HEK293 (cell line): ENCODE data around the gene SRSF1.

Experiments
- CTCF ChIA-PET: fragments of 350-600 bp; formaldehyde crosslinking; extraction: SDS; loops from one replicate; lab custom pipeline; 2021; ENCODE audit warnings: antibody characterized with exemption; lab: Yijun Ruan, JAX
- POLR2A ChIA-PET: fragments of 300-600 bp; formaldehyde crosslinking; extraction: SDS; loops from one replicate; lab custom pipeline; 2020; ENCODE audit warnings: antibody characterized with exemption, inconsistent platforms; lab: Yijun Ruan, JAX
- H3K27ac ChIP-seq: fragments of 200-500 bp; sonication (Bioruptor generic); 2 replicates; pipeline ENCODE4 v1.5.1; 2014; ENCODE audit warnings: low read depth, low read length, control low read depth, inconsistent platforms; ENCODE audit errors: extremely low read depth
- H3K36me3 ChIP-seq, 2 experiments: fragments of 200-500 bp in 1 of 2; sonication (Bioruptor generic) in 1 of 2; 1 replicate in 1 of 2; 2 replicates in 1 of 2; pipeline ENCODE4 v1.5.1; 2014 to 2017; ENCODE audit warnings: inconsistent platforms in 2 of 2, low read length in 2 of 2; ENCODE audit not compliant: control insufficient read depth in 2 of 2, insufficient read depth in 1 of 2
- H3K4me1 ChIP-seq: fragments of 200-500 bp; sonication (Bioruptor generic); 2 replicates; pipeline ENCODE4 v1.5.1; 2014; ENCODE audit warnings: mild to moderate bottlenecking, low read length, inconsistent platforms; ENCODE audit not compliant: control insufficient read depth, insufficient read depth
- H3K4me3 ChIP-seq: 2 replicates; pipeline ENCODE4 v1.5.1; 2011; ENCODE audit warnings: low read depth, mild to moderate bottlenecking, control low read depth, low read length, moderate library complexity
- H3K9me3 ChIP-seq: fragments of 200-500 bp; sonication (Bioruptor generic); 2 replicates; pipeline ENCODE4 v1.5.1; 2014; ENCODE audit warnings: low read depth, low read length, inconsistent platforms; ENCODE audit not compliant: control insufficient read depth, insufficient read depth
- ELK4 ChIP-seq: IDR thresholded peaks from 2 replicates; pipeline ENCODE4 v1.6.1; 2011; ENCODE audit warnings: mild to moderate bottlenecking, low read depth, low read length, borderline replicate concordance
- FEZF1 ChIP-seq: fragments of 450-650 bp; formaldehyde crosslinking; IDR thresholded peaks from 2 replicates; pipeline ENCODE4 v1.5.1; 2016; ENCODE audit warnings: missing biosample characterization, missing genetic modification characterization
- GLI2 ChIP-seq: fragments of 450-650 bp; formaldehyde crosslinking; IDR thresholded peaks from 2 replicates; pipeline ENCODE4; 2017; ENCODE audit warnings: missing biosample characterization, missing genetic modification characterization, low read depth, borderline replicate concordance
- GLIS1 ChIP-seq: fragments of 450-650 bp; formaldehyde crosslinking; IDR thresholded peaks from 2 replicates; pipeline ENCODE4 v1.5.1; 2016; ENCODE audit warnings: missing biosample characterization, missing genetic modification characterization
- IKZF3 ChIP-seq: fragments of 450-650 bp; IDR thresholded peaks from 2 replicates; pipeline ENCODE4 v1.5.0; 2018; ENCODE audit warnings: missing biosample characterization, mild to moderate bottlenecking, missing genetic modification characterization, moderate library complexity
- KLF10 ChIP-seq: fragments of 450-650 bp; IDR thresholded peaks from 2 replicates; pipeline ENCODE4 v1.5.1; 2018; ENCODE audit warnings: missing biosample characterization, mild to moderate bottlenecking, missing genetic modification characterization
- PRDM1 ChIP-seq: fragments of 450-650 bp; formaldehyde crosslinking; IDR thresholded peaks from 2 replicates; pipeline ENCODE4; 2016; ENCODE audit warnings: missing biosample characterization, missing genetic modification characterization
- PRDM10 ChIP-seq: fragments of 450-650 bp; formaldehyde crosslinking; IDR thresholded peaks from 2 replicates; pipeline ENCODE4 v1.5.1; 2016; ENCODE audit warnings: missing biosample characterization, missing genetic modification characterization
- SALL2 ChIP-seq: fragments of 450-650 bp; formaldehyde crosslinking; IDR thresholded peaks from 2 replicates; pipeline ENCODE4 v1.5.0; 2017; ENCODE audit warnings: missing biosample characterization, mild to moderate bottlenecking, missing genetic modification characterization, borderline replicate concordance
- ZBTB8A ChIP-seq: fragments of 450-650 bp; formaldehyde crosslinking; IDR thresholded peaks from 2 replicates; pipeline ENCODE4 v1.5.1; 2016; ENCODE audit warnings: missing biosample characterization, missing genetic modification characterization
- ZFP37 ChIP-seq: fragments of 450-650 bp; formaldehyde crosslinking; IDR thresholded peaks from 2 replicates; pipeline ENCODE4 v1.5.1; 2016; ENCODE audit warnings: missing biosample characterization, missing genetic modification characterization
- ZNF121 ChIP-seq: fragments of 450-650 bp; formaldehyde crosslinking; IDR thresholded peaks from 2 replicates; pipeline ENCODE4 v1.5.1; 2016; ENCODE audit warnings: missing biosample characterization, missing genetic modification characterization
- ZNF211 ChIP-seq: fragments of 450-650 bp; formaldehyde crosslinking; IDR thresholded peaks from 2 replicates; pipeline ENCODE4 v1.5.1; 2016; ENCODE audit warnings: low read depth, missing biosample characterization, missing genetic modification characterization
- ZNF302 ChIP-seq: fragments of 450-650 bp; formaldehyde crosslinking; IDR thresholded peaks from 2 replicates; pipeline ENCODE4 v1.5.1; 2016; ENCODE audit warnings: missing biosample characterization, missing genetic modification characterization, low read depth
- ZNF391 ChIP-seq: fragments of 450-650 bp; formaldehyde crosslinking; IDR thresholded peaks from 2 replicates; pipeline ENCODE4 v1.5.1; 2016; ENCODE audit warnings: low read depth, missing biosample characterization, missing genetic modification characterization, borderline replicate concordance
- ZNF555 ChIP-seq: fragments of 450-650 bp; formaldehyde crosslinking; conservative IDR thresholded peaks from 2 replicates; pipeline ENCODE4 v1.5.1; 2017; ENCODE audit warnings: missing biosample characterization, mild to moderate bottlenecking, missing genetic modification characterization, inconsistent platforms
- ZNF560 ChIP-seq: fragments of 450-650 bp; formaldehyde crosslinking; IDR thresholded peaks from 2 replicates; pipeline ENCODE4 v1.5.1; 2017; ENCODE audit warnings: missing biosample characterization, missing genetic modification characterization, borderline replicate concordance
- ZNF837 ChIP-seq: fragments of 450-650 bp; formaldehyde crosslinking; IDR thresholded peaks from 2 replicates; pipeline ENCODE4 v1.5.1; 2016; ENCODE audit warnings: missing biosample characterization, missing genetic modification characterization
- ZSCAN5A ChIP-seq: fragments of 450-650 bp; formaldehyde crosslinking; IDR thresholded peaks from 2 replicates; pipeline ENCODE4 v1.5.1; 2016; ENCODE audit warnings: missing biosample characterization, missing genetic modification characterization
- TF ChIP-seq, protein P1 (sequence below): fragments of 450-650 bp; formaldehyde crosslinking; IDR thresholded peaks from 2 replicates; pipeline ENCODE4 v1.5.1; 2016; ENCODE audit warnings: missing biosample characterization, missing genetic modification characterization

SRSF1 gene

DNA sequence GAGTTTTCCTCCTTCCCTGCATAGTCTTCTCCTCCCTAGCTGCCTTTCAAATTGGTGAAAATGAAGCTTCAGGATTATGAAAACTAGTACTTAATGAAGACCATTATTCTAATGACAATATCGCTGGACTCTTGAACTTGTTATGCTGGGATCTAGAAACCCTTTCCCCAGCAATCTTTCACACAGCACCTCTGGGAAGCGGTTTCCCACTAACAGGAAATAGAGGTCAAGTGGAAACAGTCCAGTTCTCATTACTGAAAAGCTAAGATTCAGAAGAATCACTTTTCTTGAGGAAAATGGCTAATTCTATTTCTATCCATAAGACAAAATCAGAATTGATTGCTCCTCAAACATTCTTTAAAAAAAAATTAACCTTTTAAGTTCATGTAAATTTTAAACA is 17.0 kb downstream of the SRSF1 start:
- TF ChIP-seq ZNF121 (no peak), ZNF555 (tag by site-specific recombination) (no peak), PRDM1 (tag by site-specific recombination) (peak; percentile 51), IKZF3 (peak; percentile 30; the same call in 1 of the 2 replicates), ELK4 (no peak)
- no peaks in the 10 kb centered on the region for H3K9me3 ChIP-seq
- CTCF ChIA-PET: interaction anchor here (0.7 to 15.7 kb wide), 9 partner anchors 10 to 158 kb away, joined by 3 to 434 read pairs (median 4); partner anchors contain the start of gene MRPS23
- peaks cover 25% of the 10 kb centered on the region for H3K4me1 ChIP-seq
- H3K27ac ChIP-seq: no peak overlapping the region
- peaks cover 0 to 16% of the 10 kb centered on the region in 2 experiments; a peak in 1 of 3 replicates for H3K36me3 ChIP-seq
- no peak overlapping the region for H3K4me3 ChIP-seq
- POLR2A ChIA-PET: interaction anchor here (0.6 to 4.6 kb wide), 9 partner anchors 11 to 142 kb away, joined by 3 to 39 read pairs (median 4); partner anchors contain the start of genes CUEDC1, DYNLL2, MRPS23 and SRSF1

DNA sequence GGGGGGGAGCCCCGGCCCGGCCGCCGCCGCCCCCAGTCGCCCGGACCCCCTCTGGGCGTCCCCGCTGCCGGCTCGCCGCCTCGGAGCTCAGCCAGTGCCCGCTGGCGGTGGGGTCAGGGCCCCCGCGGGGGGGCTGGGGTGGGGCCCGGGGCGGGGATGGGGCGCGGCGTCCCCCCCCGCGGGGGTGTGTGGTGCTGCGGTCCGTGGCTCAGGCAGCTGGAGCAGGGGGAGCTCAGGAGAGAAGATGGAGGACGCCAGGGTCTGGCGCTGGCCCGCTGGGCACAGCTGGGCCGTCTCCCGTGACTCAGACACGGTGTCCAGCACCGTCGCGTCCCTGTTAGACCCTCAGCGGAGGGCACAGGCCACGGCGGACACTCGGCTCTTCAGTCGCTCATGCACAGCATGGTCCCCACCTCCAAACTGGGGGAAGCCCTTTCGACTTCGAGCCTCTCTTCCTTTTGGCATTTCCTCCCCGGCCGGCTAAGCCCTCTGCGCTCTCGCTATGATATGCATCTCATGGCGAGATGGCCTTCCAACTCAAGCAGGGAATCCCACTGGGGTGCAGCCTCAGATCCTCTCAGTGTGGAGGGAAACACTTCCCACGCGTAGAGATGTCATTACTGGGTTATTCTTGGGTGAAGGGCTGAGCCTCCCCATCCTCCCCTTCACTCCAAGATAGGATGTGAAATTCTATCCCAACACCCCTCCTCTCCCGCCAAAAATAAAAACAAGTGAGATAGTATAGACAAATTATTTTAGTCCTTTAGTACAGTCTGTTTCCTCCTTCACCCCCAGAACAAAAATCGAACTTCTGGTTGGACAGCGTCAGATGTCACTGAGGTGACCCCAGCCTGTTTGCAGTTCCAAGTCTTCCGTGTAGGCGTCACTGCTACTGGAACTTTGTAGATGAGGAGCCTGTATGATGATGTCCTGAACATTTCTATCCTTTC is 18.5 kb downstream of the SRSF1 start:
- ChIA-PET CTCF (interaction anchor here (2.5 to 15.7 kb wide), 3 partner anchors 11 to 132 kb away, joined by 10 to 434 read pairs (median 38); partner anchors contain the start of gene MRPS23), POLR2A (interaction anchor here (0.6 to 4.6 kb wide), 17 partner anchors 8 to 138 kb away, joined by 3 to 39 read pairs (median 4); partner anchors contain the start of genes DYNLL2, MRPS23 and SRSF1)
- Histone ChIP-seq H3K27ac (peak overlapping the region; percentile 97), H3K9me3 (no peaks in the 10 kb centered on the region), H3K36me3 (peaks cover 0 to 18% of the 10 kb centered on the region in 2 experiments; a peak in 1 of 3 replicates), H3K4me3 (peak overlapping the region; percentile 89), H3K4me1 (peaks cover 33% of the 10 kb centered on the region)
- TF ChIP-seq ZNF560 (tag by site-specific recombination) (no peak), ZNF391 (tag by site-specific recombination) (peak; percentile 61; the same call in 1 of the 2 replicates), FEZF1 (tag by site-specific recombination) (no peak), ZSCAN5A (tag by site-specific recombination) (no peak), SALL2 (no peak), ZBTB8A (tag by site-specific recombination) (peak; percentile 18; the same call in 1 of the 2 replicates), ZNF837 (tag by site-specific recombination) (0 out of 2 replicates have a peak, but pooled peaks have one; percentile 56), ZNF302 (tag by site-specific recombination) (no peak), PRDM10 (tag by site-specific recombination) (peak; percentile 86), ZFP37 (tag by site-specific recombination) (0 out of 2 replicates have a peak, but pooled peaks have one; percentile 81), GLI2 (tag by site-specific recombination) (no peak), KLF10 (peak; percentile 76), GLIS1 (tag by site-specific recombination) (peak; percentile 27), ZNF211 (tag by site-specific recombination) (no peak)
- TF ChIP-seq, protein P1, sequence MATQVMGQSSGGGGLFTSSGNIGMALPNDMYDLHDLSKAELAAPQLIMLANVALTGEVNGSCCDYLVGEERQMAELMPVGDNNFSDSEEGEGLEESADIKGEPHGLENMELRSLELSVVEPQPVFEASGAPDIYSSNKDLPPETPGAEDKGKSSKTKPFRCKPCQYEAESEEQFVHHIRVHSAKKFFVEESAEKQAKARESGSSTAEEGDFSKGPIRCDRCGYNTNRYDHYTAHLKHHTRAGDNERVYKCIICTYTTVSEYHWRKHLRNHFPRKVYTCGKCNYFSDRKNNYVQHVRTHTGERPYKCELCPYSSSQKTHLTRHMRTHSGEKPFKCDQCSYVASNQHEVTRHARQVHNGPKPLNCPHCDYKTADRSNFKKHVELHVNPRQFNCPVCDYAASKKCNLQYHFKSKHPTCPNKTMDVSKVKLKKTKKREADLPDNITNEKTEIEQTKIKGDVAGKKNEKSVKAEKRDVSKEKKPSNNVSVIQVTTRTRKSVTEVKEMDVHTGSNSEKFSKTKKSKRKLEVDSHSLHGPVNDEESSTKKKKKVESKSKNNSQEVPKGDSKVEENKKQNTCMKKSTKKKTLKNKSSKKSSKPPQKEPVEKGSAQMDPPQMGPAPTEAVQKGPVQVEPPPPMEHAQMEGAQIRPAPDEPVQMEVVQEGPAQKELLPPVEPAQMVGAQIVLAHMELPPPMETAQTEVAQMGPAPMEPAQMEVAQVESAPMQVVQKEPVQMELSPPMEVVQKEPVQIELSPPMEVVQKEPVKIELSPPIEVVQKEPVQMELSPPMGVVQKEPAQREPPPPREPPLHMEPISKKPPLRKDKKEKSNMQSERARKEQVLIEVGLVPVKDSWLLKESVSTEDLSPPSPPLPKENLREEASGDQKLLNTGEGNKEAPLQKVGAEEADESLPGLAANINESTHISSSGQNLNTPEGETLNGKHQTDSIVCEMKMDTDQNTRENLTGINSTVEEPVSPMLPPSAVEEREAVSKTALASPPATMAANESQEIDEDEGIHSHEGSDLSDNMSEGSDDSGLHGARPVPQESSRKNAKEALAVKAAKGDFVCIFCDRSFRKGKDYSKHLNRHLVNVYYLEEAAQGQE (tag by site-specific recombination): peak; percentile 85
